Stimulated activated CD4-positive, alpha-beta T cell treated with anti-CD3 and anti-CD28 coated beads, Interleukin-15, amount 100 ng/mL, for 48 hours (primary cell): ENCODE data around the gene EPN2.
A peak's percentile ranks its signal among the peaks of the same experiment; 100 is the strongest.
"Not testable (repeated sequence)": the region's sequence is repeated elsewhere in the genome, so short reads cannot be mapped to it uniquely, and the experiment has no call there.

Experiments
- DNase-seq, 2 donors: peaks; one replicate each; pipeline ENCODE4 v3.0.0-alpha.2; 2020; ENCODE audit warnings: low read depth in 2 of 2

Gene EPN2

GRCh38 chr17:19345486-19346350, 108.6 kb downstream of the EPN2 start:
- no peak for DNase-seq

DNA sequence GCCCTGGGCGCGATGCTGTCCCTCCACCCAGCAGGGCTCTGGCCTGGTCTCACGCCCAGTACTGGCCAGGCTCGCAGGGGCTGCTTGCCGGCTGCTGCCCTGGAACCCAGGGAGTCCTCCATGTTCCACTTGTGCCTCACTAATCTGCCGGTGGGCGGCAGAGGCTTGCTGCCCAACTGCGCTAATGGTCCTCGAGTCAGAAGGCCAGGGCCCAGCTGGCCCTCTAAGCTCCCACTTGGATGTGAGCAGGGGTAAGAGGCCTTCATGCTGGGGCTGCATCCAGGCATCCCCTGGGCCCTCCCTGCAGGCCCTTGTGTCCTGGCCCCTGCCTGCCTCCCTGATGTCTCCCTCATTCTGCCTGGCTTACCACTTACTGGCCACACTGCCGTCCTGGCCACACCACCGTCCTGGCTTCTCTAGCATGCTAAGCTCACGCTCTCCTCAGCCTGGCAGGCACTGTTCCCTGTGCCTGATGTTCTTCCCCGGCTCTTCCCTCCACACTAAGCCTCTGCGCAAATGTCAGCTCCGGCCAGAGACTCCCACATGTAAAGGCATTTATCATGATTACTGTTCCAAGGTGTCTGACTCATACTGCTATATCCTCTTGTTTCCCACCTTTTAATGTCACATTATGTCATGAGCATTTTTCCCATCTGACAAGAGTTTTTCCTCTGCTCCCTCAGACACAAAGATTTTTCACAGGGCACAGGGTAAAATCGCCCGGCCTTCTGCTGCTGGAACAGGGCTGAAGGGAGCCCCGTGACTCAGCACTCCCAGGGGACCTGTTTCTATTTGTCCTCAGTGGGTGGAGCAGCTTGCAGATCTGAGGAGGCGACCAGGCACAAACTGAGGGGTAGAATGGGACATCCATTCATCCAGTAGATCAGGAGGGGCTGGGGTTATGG, 109.4 kb downstream of the EPN2 start:
- no peak for DNase-seq

DNA sequence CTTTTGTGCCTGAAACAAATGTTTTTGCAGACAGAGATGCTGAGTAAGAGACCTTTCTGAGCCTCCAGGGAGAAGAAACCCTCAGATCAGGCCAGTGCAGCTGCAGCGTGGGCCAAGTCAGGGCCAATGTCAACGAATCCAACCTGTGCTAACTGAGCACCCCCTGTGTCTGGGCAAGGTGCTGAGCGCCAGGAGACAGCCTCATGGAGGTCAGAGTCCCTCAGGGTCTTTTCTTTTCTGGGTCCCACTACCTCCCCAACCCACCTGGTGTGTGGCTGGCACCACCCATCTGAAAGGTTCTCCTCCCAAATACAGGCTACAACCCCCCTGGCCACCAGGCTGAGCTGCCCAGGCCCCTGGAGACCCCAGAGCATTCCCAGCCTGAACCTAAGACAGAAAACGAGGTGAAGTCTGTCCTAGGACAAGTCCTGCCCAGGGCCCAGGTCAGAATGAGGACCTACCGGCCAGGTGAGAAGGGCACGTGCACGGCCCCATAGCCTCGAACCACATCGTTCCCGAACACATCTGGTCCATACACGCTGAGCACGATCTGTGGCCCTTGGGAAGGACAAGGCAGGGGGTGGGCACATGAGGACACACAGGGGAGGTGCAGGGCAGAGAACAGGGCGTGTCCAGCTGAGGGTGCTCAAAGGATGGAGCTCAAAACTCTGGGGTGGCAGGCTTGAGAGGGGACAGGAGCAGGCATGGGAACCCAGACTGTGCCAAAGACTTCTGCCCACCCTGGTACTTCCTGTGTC, 110.3 kb downstream of the EPN2 start:
- DNase-seq = no peak

- DNase-seq = no peak
Observed at GRCh38 chr17:19348081-19348650, 111.0 kb downstream of the EPN2 start.

DNA sequence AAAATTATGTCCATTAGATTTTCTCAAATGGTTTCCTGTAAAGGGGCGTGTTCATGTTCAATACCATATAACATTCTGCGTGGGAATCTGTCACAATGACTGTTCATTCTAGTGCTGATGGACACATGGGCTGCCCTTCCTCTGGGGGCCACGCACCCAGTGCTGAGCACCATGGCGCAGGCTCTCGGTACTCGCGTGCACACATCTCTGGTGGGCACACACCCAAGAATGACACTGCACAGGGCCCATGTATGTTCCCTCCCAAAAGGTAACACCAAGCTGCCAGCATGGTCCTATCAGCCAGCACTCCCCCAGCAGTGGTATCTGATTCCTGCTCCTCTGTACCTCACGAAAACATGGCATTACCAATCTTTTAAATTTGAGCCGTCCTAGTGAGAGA, 111.6 kb downstream of the EPN2 start:
- no peak for DNase-seq

GRCh38 chr17:19353401-19353800, 116.2 kb downstream of the EPN2 start:
- DNase-seq = not testable (repeated sequence)

- DNase-seq = no peak
Observed at GRCh38 chr17:19354748-19355147, 117.6 kb downstream of the EPN2 start.

GRCh38 chr17:19357351-19357750, 120.2 kb downstream of the EPN2 start:
- no peak for DNase-seq

- DNase-seq = no peak
Observed at GRCh38 chr17:19357761-19358160, 120.6 kb downstream of the EPN2 start.

- DNase-seq = no peak
Observed at GRCh38 chr17:19359151-19359550, 122.0 kb downstream of the EPN2 start.

GRCh38 chr17:19359856-19360255, 122.7 kb downstream of the EPN2 start:
- DNase-seq = no peak

- DNase-seq = no peak
Observed at GRCh38 chr17:19360772-19361171, 123.6 kb downstream of the EPN2 start.

- no peak for DNase-seq
Observed at GRCh38 chr17:19361326-19361725, 124.2 kb downstream of the EPN2 start.

DNA sequence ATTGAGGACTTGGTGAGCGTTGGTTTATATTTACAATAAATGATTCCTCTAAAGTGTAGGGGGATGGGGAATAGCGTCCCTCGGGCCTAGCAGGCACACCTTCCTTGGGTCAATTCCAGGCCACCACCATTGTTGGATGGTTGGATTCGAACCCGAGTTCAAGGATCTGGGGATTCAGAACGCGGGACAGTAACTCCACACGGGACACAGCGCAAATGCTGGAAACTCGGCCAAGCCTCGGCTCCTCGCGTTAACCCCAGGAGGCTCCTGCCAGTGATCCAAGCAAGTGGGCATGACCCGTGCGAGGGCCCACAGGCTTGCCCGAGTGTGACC, 124.7 kb downstream of the EPN2 start:
- DNase-seq = no peak

- peak; percentile 85 for DNase-seq
Observed at GRCh38 chr17:19362277-19363113, 125.3 kb downstream of the EPN2 start, which contains the start of gene B9D1. Gene B9D1 (minus strand): TSS chr17:19362723. CDS start chr17:19362569, 154 bp downstream.

GRCh38 chr17:19363114-19363438, 125.9 kb downstream of the EPN2 start:
- no peak for DNase-seq

- DNase-seq = no peak
Observed at GRCh38 chr17:19363460-19364035, 126.4 kb downstream of the EPN2 start.

- no peak for DNase-seq
Observed at GRCh38 chr17:19364699-19365498, 127.7 kb downstream of the EPN2 start.

GRCh38 chr17:19365499-19365817, 128.3 kb downstream of the EPN2 start:
- no peak for DNase-seq
